CD14-positive monocyte (primary cell): ENCODE measurements around the gene CIB4. TPM values are rescaled to one million over a fixed set of nuclear protein-coding genes. Genes with fewer than 3 reads are reported as not detected.

Experiments
- DNase-seq, 3 donors: peaks; one replicate each; pipeline ENCODE4 v3.0.0-alpha.2; 2011 to 2022
- H2AFZ ChIP-seq: 2 replicates; pipeline ENCODE4 v1.6.0; 2012; ENCODE audit warnings: mild to moderate bottlenecking, low read depth, low read length, inconsistent platforms; ENCODE audit not compliant: insufficient read depth, poor library complexity, severe bottlenecking
- H3K27ac ChIP-seq, 2 donors: 1 replicate in 1 of 2; 2 replicates in 1 of 2; pipeline ENCODE4 v1.5.1; 2012 to 2013; ENCODE audit warnings: low read length in 2 of 2, control low read depth in 1 of 2, inconsistent platforms in 1 of 2, low read depth in 1 of 2, mild to moderate bottlenecking in 1 of 2
- H3K27me3 ChIP-seq, 2 donors: one replicate each; pipeline versions ENCODE4 v1.6.0 to v1.6.1; 2011 to 2013; ENCODE audit warnings: low read length in 2 of 2; ENCODE audit not compliant: control insufficient read depth in 2 of 2, insufficient read depth in 2 of 2
- H3K36me3 ChIP-seq, 2 donors: replicated peaks in 1 of 2; 1 replicate in 1 of 2; 2 replicates in 1 of 2; pipeline versions ENCODE4 v1.5.1 to v1.6.1; 2012 to 2013; ENCODE audit warnings: low read length in 2 of 2, control low read depth in 1 of 2, inconsistent platforms in 1 of 2, mild to moderate bottlenecking in 1 of 2; ENCODE audit not compliant: insufficient read depth in 2 of 2, control insufficient read depth in 1 of 2
- H3K4me1 ChIP-seq, 2 donors: 1 replicate in 1 of 2; 2 replicates in 1 of 2; pipeline versions ENCODE4 v1.5.1 to v1.6.1; 2012 to 2013; ENCODE audit warnings: low read length in 2 of 2, control low read depth in 1 of 2, inconsistent platforms in 1 of 2, mild to moderate bottlenecking in 1 of 2, moderate library complexity in 1 of 2; ENCODE audit not compliant: insufficient read depth in 2 of 2, control insufficient read depth in 1 of 2
- H3K4me2 ChIP-seq: replicated peaks from 2 replicates; pipeline ENCODE3; 2012; ENCODE audit warnings: low read length, moderate library complexity, mild to moderate bottlenecking; ENCODE audit not compliant: poor library complexity, severe bottlenecking; ENCODE audit errors: extremely low read depth
- H3K4me3 ChIP-seq, 3 experiments: fragments of 200-600 bp in 1 of 3; sonication (generic) in 1 of 3; replicated peaks in 1 of 3; 1 replicate in 2 of 3; 2 replicates in 1 of 3; pipeline ENCODE4 v1.5.1; 2011 to 2013; ENCODE audit warnings: low read length in 3 of 3, mild to moderate bottlenecking in 3 of 3, control low read depth in 2 of 3, low read depth in 2 of 3, inconsistent platforms in 1 of 3, moderate library complexity in 1 of 3
- H3K79me2 ChIP-seq: 2 replicates; pipeline ENCODE4 v1.6.0; 2012; ENCODE audit warnings: mild to moderate bottlenecking, control low read depth, inconsistent platforms, low read length, moderate library complexity; ENCODE audit not compliant: insufficient read depth
- H3K9ac ChIP-seq: 2 replicates; pipeline ENCODE4 v1.6.0; 2017; ENCODE audit warnings: low read length, mild to moderate bottlenecking; ENCODE audit not compliant: insufficient read depth, poor library complexity, severe bottlenecking
- H3K9me3 ChIP-seq, 2 donors: replicated peaks in 1 of 2; 1 replicate in 1 of 2; 2 replicates in 1 of 2; pipeline versions ENCODE4 v1.5.1 to v1.6.1; 2012 to 2013; ENCODE audit warnings: low read length in 2 of 2, control low read depth in 1 of 2; ENCODE audit not compliant: control insufficient read depth in 1 of 2, insufficient read depth in 1 of 2
- H4K20me1 ChIP-seq: 2 replicates; pipeline ENCODE4 v1.6.0; 2012; ENCODE audit warnings: mild to moderate bottlenecking, low read length, control low read depth, moderate library complexity; ENCODE audit not compliant: insufficient read depth
- H3K27ac Mint-ChIP-seq, 7 donors: one replicate each; pipeline ENCODE4 v1.8.0; 2020; ENCODE audit warnings: mild to moderate bottlenecking in 7 of 7, mixed read lengths in 7 of 7, moderate library complexity in 6 of 7, inconsistent platforms in 2 of 7
- H3K27me3 Mint-ChIP-seq, 3 donors: one replicate each; pipeline ENCODE4 v1.8.0; 2021 to 2022; ENCODE audit warnings: low read depth in 3 of 3, mild to moderate bottlenecking in 3 of 3, mixed read lengths in 3 of 3, moderate library complexity in 3 of 3, inconsistent platforms in 1 of 3
- H3K36me3 Mint-ChIP-seq, 2 donors: one replicate each; pipeline ENCODE4 v1.8.0; 2020; ENCODE audit warnings: mixed read lengths in 2 of 2, inconsistent platforms in 1 of 2, mild to moderate bottlenecking in 1 of 2
- H3K4me1 Mint-ChIP-seq: one replicate; pipeline ENCODE4 v1.8.0; 2020; ENCODE audit warnings: mild to moderate bottlenecking, mixed read lengths
- H3K4me3 Mint-ChIP-seq, 2 donors: one replicate each; pipeline ENCODE4 v1.8.0; 2020; ENCODE audit warnings: mild to moderate bottlenecking in 2 of 2, mixed read lengths in 2 of 2, moderate library complexity in 1 of 2
- H3K9me3 Mint-ChIP-seq, 7 donors: one replicate each; pipeline ENCODE4 v1.8.0; 2020 to 2022; ENCODE audit warnings: mixed read lengths in 7 of 7, mild to moderate bottlenecking in 6 of 7, moderate library complexity in 6 of 7, inconsistent platforms in 2 of 7
- whole genome bisulfite sequencing: methylation state at CpG from one replicate; pipeline ENCODE4 v1.1.5; 2013; ENCODE audit warnings: missing lambda C conversion rate; ENCODE audit not compliant: insufficient coverage; 5-methylcytosine and 5-hydroxymethylcytosine counted together
- intact Hi-C, 2 donors: fragments of 100-400 bp; cut with micrococcal nuclease; formaldehyde crosslinking; loops; one replicate each; pipeline versions ENCODE4 v1.15.0 to v1.15.1; 2023
- polyA plus RNA-seq, 3 donors: library from polyadenylated mRNA; depleted of rRNA in 1 of 3; unstranded in 2 of 3; stranded (reverse) in 1 of 3; fragments of 300-500 nt in 2 of 3; fragments of >200 nt in 1 of 3; fragmentation: Illumina TruSeq in 2 of 3; gene quantifications; 1 replicate in 2 of 3; 2 replicates in 1 of 3; pipeline ENCODE4 v1.2.3, GENCODE V29; 2012 to 2021
- TF ChIP-seq, protein P1 (sequence below): fragments of 200-600 bp; IDR thresholded peaks from one replicate; pipeline ENCODE4 v1.8.0; 2022; ENCODE audit warnings: antibody characterized with exemption, mild to moderate bottlenecking

Gene CIB4
- polyA plus RNA-seq, 3 donors = not detected

GRCh38 chr2:26648516-26648915 is 7.3 kb upstream of the CIB4 start:
- Histone ChIP-seq H3K9ac (no peak overlapping the region), H4K20me1 (no peaks in the 10 kb centered on the region), H3K4me1 (no peaks in the 10 kb centered on the region), H3K27me3 (peaks cover 0 to 7% of the 10 kb centered on the region in 2 donors), H3K4me3 (no peak overlapping the region), H3K36me3 (no peaks in the 10 kb centered on the region), H3K4me2 (no peak overlapping the region), H3K79me2 (no peaks in the 10 kb centered on the region), H2AFZ (no peak overlapping the region), H3K9me3 (no peaks in the 10 kb centered on the region), H3K27ac (no peak overlapping the region)
- DNase-seq = no peak
- TF ChIP-seq, protein P1, sequence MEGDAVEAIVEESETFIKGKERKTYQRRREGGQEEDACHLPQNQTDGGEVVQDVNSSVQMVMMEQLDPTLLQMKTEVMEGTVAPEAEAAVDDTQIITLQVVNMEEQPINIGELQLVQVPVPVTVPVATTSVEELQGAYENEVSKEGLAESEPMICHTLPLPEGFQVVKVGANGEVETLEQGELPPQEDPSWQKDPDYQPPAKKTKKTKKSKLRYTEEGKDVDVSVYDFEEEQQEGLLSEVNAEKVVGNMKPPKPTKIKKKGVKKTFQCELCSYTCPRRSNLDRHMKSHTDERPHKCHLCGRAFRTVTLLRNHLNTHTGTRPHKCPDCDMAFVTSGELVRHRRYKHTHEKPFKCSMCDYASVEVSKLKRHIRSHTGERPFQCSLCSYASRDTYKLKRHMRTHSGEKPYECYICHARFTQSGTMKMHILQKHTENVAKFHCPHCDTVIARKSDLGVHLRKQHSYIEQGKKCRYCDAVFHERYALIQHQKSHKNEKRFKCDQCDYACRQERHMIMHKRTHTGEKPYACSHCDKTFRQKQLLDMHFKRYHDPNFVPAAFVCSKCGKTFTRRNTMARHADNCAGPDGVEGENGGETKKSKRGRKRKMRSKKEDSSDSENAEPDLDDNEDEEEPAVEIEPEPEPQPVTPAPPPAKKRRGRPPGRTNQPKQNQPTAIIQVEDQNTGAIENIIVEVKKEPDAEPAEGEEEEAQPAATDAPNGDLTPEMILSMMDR = no peak
- Mint-ChIP-seq H3K9me3 (no peaks in the 10 kb centered on the region), H3K27ac (no peak overlapping the region), H3K27me3 (peaks cover 13 to 26% (median 20%) of the 10 kb centered on the region in 3 donors), H3K4me1 (peaks cover 4% of the 10 kb centered on the region), H3K4me3 (no peak overlapping the region), H3K36me3 (no peaks in the 10 kb centered on the region)
- intact Hi-C loops = no loop called here
- 81% methylated on average over 6 of the region's 6 CpGs for WGBS

- TF ChIP-seq, protein P1 = no peak
- Mint-ChIP-seq H3K27ac (no peak overlapping the region), H3K36me3 (no peaks in the 10 kb centered on the region), H3K9me3 (no peaks in the 10 kb centered on the region), H3K4me3 (no peak overlapping the region), H3K27me3 (peaks cover 13 to 31% (median 17%) of the 10 kb centered on the region in 3 donors), H3K4me1 (peaks cover 4% of the 10 kb centered on the region)
- 60% methylated on average over 1 of the region's 3 CpGs for WGBS
- Histone ChIP-seq H3K36me3 (no peaks in the 10 kb centered on the region), H3K4me3 (no peak overlapping the region), H3K4me1 (no peaks in the 10 kb centered on the region), H3K9me3 (no peaks in the 10 kb centered on the region), H2AFZ (no peak overlapping the region), H3K79me2 (no peaks in the 10 kb centered on the region), H3K4me2 (no peak overlapping the region), H3K9ac (no peak overlapping the region), H4K20me1 (no peaks in the 10 kb centered on the region), H3K27me3 (peaks cover 0 to 7% of the 10 kb centered on the region in 2 donors), H3K27ac (no peak overlapping the region)
- intact Hi-C loops = no loop called here
- no peak for DNase-seq
Measured at GRCh38 chr2:26647981-26648380, 6.8 kb upstream of the CIB4 start.
